GM12892 (cell line): ENCODE results near the gene PPP1R2.

ENCODE experiments used
- POLR2A ChIP-seq: IDR thresholded peaks from 2 replicates; pipeline ENCODE4 v1.6.1; 2011; ENCODE audit warnings: low read depth, low read length, control low read depth
- POLR2AphosphoS5 ChIP-seq: IDR thresholded peaks from 2 replicates; pipeline ENCODE4 v1.6.1; 2011; ENCODE audit warnings: low read depth, low read length, control low read depth
- TAF1 ChIP-seq: IDR thresholded peaks from 2 replicates; pipeline ENCODE4 v1.6.1; 2011; ENCODE audit warnings: low read depth, mild to moderate bottlenecking, control low read depth, low read length, borderline replicate concordance

DNA sequence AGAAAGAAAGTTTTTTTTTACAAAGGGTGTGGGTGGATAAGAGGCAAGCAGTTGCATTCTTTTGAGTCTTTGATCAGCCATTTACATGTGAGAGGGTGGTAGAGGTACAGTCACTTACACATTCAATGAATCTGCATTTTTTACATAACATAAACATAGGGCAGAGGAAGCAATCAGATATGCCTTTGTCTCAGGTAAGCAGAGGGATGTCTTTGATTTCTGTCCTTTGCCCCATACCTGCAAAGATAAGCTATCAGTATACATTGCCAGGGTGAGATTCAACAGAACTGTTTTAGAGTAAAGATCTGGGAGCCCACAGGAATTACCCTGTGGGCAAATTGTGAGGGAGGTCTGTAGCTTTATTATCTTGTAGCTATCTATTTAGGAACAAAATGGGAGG, 5.4 kb upstream of the PPP1R2 start:
- TF ChIP-seq TAF1, result no peak
- TF ChIP-seq POLR2A, result no peak
- TF ChIP-seq POLR2AphosphoS5, result no peak
